KMS-11 (cell line): ENCODE measurements around the gene LTB4R2.
A peak's percentile ranks its signal among the peaks of the same experiment; 100 is the strongest.

ENCODE experiments used
- H2AFZ ChIP-seq: fragments of 200-600 bp; sonication (generic); 2 replicates; pipeline ENCODE4 v1.6.1; 2016; ENCODE audit warnings: antibody characterized with exemption, mixed run types, low read depth
- H3K27ac ChIP-seq: fragments of 200-600 bp; sonication (generic); 2 replicates; pipeline ENCODE4 v1.6.1; 2016; ENCODE audit warnings: mild to moderate bottlenecking, mixed run types
- H3K27me3 ChIP-seq: fragments of 200-600 bp; sonication (generic); 2 replicates; pipeline ENCODE4 v1.6.1; 2017; ENCODE audit warnings: mild to moderate bottlenecking, low read depth, mixed run types, moderate library complexity; ENCODE audit not compliant: insufficient read depth
- H3K36me3 ChIP-seq: fragments of 200-600 bp; sonication (generic); 2 replicates; pipeline ENCODE4 v1.6.1; 2017; ENCODE audit warnings: mild to moderate bottlenecking, mixed run types; ENCODE audit not compliant: insufficient read depth
- H3K4me1 ChIP-seq: fragments of 200-600 bp; sonication (generic); 2 replicates; pipeline ENCODE4 v1.6.1; 2016; ENCODE audit warnings: mild to moderate bottlenecking, low read depth, mixed run types; ENCODE audit not compliant: poor library complexity, severe bottlenecking
- H3K4me2 ChIP-seq: fragments of 200-600 bp; sonication (generic); 2 replicates; pipeline ENCODE4 v1.7.0; 2016; ENCODE audit warnings: mild to moderate bottlenecking, mixed run types
- H3K4me3 ChIP-seq: fragments of 200-600 bp; sonication (generic); IDR thresholded peaks from 2 replicates; pipeline ENCODE4 v1.6.1; 2017; ENCODE audit warnings: low read depth, low read length, mixed read lengths; ENCODE audit not compliant: insufficient read depth
- H3K79me2 ChIP-seq: fragments of 200-600 bp; sonication (generic); 2 replicates; pipeline ENCODE4 v1.6.1; 2016; ENCODE audit warnings: low read depth, mixed run types; ENCODE audit not compliant: insufficient read depth
- H3K9ac ChIP-seq: fragments of 200-600 bp; sonication (generic); 2 replicates; pipeline ENCODE4 v1.6.1; 2016; ENCODE audit warnings: mild to moderate bottlenecking, mixed run types
- H4K20me1 ChIP-seq: fragments of 200-600 bp; sonication (generic); 2 replicates; pipeline ENCODE4 v1.6.1; 2016; ENCODE audit warnings: mild to moderate bottlenecking, mixed run types; ENCODE audit not compliant: insufficient read depth
- TF ChIP-seq, protein P1 (sequence below): fragments of 200-600 bp; sonication (generic); conservative IDR thresholded peaks from 2 replicates; pipeline ENCODE4 v1.6.1; 2017; ENCODE audit warnings: low read depth, mild to moderate bottlenecking, antibody characterized with exemption, low read length, moderate library complexity, mixed read lengths

Gene LTB4R2

DNA sequence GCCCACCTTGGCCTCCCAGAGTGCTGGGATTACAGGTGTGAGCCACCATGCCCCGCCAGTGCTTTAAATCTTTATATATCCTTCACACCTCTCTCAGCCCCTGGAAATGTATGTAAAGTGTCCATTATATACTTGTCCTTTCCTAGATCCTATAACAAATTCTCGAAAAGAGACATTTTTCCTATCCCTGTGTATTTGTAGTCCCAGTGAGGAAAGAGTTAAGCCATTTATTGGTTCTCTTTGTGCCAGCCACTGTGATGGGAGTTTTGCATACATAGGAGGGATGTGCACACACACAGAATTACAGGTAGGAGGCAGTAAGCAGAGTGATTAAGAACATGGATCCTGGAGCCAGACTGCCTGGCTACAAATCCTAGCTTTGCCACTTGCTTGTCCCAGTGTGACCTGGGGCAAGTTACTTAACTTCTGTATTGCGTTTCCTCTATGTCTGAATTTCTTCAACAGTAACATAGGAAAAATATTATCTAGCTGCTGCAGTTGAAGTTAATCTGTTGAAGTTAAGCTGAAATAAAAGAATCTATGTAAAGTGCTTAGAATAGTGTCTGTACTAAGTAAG lies 36.4 kb upstream of the LTB4R2 start:
- Histone ChIP-seq H3K4me1 (peaks cover 24% of the 10 kb centered on the region), H3K79me2 (no peaks in the 10 kb centered on the region), H3K27ac (peak overlapping the region; percentile 38; the same call in 1 of the 2 replicates), H3K27me3 (no peaks in the 10 kb centered on the region), H3K9ac (no peak overlapping the region), H3K4me3 (no peak overlapping the region), H2AFZ (no peak overlapping the region; the same call in 1 of the 2 replicates), H3K4me2 (peak overlapping the region; percentile 27; the same call in 1 of the 2 replicates), H3K36me3 (no peaks in the 10 kb centered on the region), H4K20me1 (no peaks in the 10 kb centered on the region)
- TF ChIP-seq, protein P1, sequence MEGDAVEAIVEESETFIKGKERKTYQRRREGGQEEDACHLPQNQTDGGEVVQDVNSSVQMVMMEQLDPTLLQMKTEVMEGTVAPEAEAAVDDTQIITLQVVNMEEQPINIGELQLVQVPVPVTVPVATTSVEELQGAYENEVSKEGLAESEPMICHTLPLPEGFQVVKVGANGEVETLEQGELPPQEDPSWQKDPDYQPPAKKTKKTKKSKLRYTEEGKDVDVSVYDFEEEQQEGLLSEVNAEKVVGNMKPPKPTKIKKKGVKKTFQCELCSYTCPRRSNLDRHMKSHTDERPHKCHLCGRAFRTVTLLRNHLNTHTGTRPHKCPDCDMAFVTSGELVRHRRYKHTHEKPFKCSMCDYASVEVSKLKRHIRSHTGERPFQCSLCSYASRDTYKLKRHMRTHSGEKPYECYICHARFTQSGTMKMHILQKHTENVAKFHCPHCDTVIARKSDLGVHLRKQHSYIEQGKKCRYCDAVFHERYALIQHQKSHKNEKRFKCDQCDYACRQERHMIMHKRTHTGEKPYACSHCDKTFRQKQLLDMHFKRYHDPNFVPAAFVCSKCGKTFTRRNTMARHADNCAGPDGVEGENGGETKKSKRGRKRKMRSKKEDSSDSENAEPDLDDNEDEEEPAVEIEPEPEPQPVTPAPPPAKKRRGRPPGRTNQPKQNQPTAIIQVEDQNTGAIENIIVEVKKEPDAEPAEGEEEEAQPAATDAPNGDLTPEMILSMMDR: peak; percentile 23; the same call in 1 of the 2 replicates

DNA sequence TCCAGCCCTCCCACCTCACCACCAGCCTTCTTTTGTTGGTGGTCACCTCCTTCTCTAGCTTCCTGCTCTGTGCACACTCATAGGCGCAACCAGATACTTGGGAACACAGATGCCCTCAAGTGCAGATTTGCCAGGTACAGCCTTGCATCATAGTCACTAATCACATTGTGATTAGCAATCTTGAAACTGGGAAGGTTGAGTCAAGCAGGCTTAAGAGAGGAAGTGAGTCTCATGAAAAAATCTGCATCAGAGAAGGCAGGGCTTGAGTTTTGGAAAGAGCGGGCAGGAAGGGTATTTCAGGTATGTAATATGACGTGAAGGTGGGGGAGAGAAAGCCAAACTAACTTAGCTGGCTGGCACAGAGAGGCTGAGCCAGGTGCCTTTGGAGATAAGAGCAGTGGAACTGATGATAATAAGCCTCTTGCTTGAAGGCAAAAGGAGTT lies 35.8 kb upstream of the LTB4R2 start:
- peak overlapping the region; percentile 38; the same call in 1 of the 2 replicates for H3K27ac ChIP-seq
- H2AFZ ChIP-seq: peak overlapping the region; percentile 22; the same call in 1 of the 2 replicates

DNA sequence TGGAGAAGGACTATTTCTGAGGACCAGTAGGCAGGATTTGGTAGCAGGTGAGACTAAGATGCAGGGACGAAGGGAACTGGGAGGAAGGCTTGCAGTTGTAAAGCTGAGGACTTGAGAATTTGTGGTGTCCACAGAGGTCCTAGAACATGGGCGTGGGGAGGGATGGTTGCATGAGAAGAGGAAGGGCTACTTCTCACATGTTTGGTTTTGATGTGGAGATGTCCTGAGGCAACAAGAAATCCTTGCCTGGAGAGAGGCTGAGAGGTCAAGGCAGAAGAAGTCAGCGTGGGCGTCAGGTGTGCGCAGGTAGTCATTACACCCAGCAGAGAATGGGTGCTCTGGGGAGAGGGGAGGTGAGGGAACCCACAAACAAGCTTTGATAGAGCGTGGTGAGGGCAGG lies 32.9 kb upstream of the LTB4R2 start:
- no peaks in the 10 kb centered on the region for H4K20me1 ChIP-seq
- no peak overlapping the region for H3K4me3 ChIP-seq
- H3K9ac ChIP-seq: no peak overlapping the region
- H3K36me3 ChIP-seq: no peaks in the 10 kb centered on the region
- H3K4me1 ChIP-seq: peaks cover 27% of the 10 kb centered on the region
- H3K4me2 ChIP-seq: no peak overlapping the region
- H2AFZ ChIP-seq: no peak overlapping the region
- no peaks in the 10 kb centered on the region for H3K79me2 ChIP-seq
- TF ChIP-seq, protein P1: no peak
- H3K27me3 ChIP-seq: no peaks in the 10 kb centered on the region
- no peak overlapping the region for H3K27ac ChIP-seq

More for the DNA sequence above, 35.8 kb upstream of the LTB4R2 start:
- H3K36me3 ChIP-seq: no peaks in the 10 kb centered on the region
- no peaks in the 10 kb centered on the region for H3K79me2 ChIP-seq
- H3K9ac ChIP-seq: no peak overlapping the region
- TF ChIP-seq, protein P1: no peak
- H3K27me3 ChIP-seq: no peaks in the 10 kb centered on the region
- H4K20me1 ChIP-seq: no peaks in the 10 kb centered on the region
- H3K4me1 ChIP-seq: peaks cover 28% of the 10 kb centered on the region
- no peak overlapping the region for H3K4me3 ChIP-seq
- peak overlapping the region; percentile 27; the same call in 1 of the 2 replicates for H3K4me2 ChIP-seq

DNA sequence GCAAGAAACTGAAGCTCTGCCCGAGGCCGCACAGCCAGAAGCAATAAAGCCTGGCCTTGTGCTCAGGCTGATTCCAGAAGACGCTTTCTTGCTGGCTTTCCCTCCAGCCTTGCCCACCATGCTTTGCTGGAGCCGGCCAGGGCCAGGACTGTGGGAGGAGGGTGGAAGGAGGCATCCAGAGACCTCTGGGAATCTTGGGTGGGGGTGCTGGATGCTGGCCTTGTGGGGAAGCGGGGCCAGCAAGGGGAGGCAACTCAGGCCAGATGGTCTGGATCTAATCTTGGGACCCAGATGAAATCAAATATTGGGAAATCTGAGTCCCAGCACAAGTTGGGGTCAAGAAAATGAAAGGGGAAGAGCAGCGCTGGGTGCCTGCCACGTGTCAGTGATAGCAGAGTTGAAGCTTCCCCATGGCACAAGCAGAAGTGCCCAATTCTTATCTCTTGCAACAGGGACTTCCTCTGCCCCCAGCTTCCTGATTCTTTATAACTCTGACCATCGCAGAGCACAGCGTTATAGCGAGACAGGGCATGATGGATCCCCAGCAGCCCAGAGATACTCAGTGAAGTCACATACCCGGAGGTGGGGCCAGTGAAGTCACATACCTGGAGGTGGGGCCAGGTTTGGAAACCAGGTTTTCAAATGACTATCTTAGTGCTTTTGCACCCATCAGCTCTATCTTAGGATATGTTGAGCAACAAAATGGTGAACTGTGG lies 32.2 kb upstream of the LTB4R2 start:
- Histone ChIP-seq H3K9ac (no peak overlapping the region), H4K20me1 (no peaks in the 10 kb centered on the region), H3K4me1 (peaks cover 21% of the 10 kb centered on the region), H3K27ac (no peak overlapping the region), H3K4me2 (no peak overlapping the region), H3K79me2 (no peaks in the 10 kb centered on the region), H3K4me3 (no peak overlapping the region), H2AFZ (no peak overlapping the region), H3K36me3 (no peaks in the 10 kb centered on the region), H3K27me3 (no peaks in the 10 kb centered on the region)
- TF ChIP-seq, protein P1: no peak
